WTC11 (cell line): ENCODE data around the gene CRELD2.

Experiments used
- CTCF ChIP-seq: fragments of 200-600 bp; IDR thresholded peaks from 2 replicates; pipeline ENCODE4 v1.8.0; 2022; ENCODE audit warnings: antibody characterized with exemption
- E2F1 ChIP-seq: sonication (generic); formaldehyde crosslinking; IDR thresholded peaks from 2 replicates; pipeline ENCODE4 v1.8.0; 2022; ENCODE audit warnings: mild to moderate bottlenecking, missing genetic modification reagents
- GTF2I ChIP-seq: fragments of 250-450 bp; sonication (Bioruptor Pico); conservative IDR thresholded peaks from 2 replicates; pipeline ENCODE4 v1.4.0; 2021; ENCODE audit warnings: mild to moderate bottlenecking
- HMGA2 ChIP-seq: fragments of 250-450 bp; sonication (Bioruptor Pico); IDR thresholded peaks from 2 replicates; pipeline ENCODE4 v1.4.0; 2021; ENCODE audit warnings: mild to moderate bottlenecking, moderate library complexity
- NR1H2 ChIP-seq: sonication (generic); formaldehyde crosslinking; IDR thresholded peaks from 2 replicates; pipeline ENCODE4 v1.9.0; 2021; ENCODE audit warnings: mild to moderate bottlenecking, moderate library complexity, missing genetic modification reagents
- ZBTB21 ChIP-seq: sonication (generic); formaldehyde crosslinking; IDR thresholded peaks from 2 replicates; pipeline ENCODE4 v1.8.1; 2023; ENCODE audit warnings: mild to moderate bottlenecking, missing genetic modification reagents, borderline replicate concordance
- ZNF532 ChIP-seq: fragments of 250-450 bp; sonication (Bioruptor Pico); IDR thresholded peaks from 2 replicates; pipeline ENCODE4 v1.9.0; 2021; ENCODE audit warnings: mild to moderate bottlenecking, borderline replicate concordance
- TF ChIP-seq, protein P1 (sequence below): fragments of 250-450 bp; sonication (Bioruptor Pico); IDR thresholded peaks from 2 replicates; pipeline ENCODE4 v1.9.0; 2021; ENCODE audit warnings: mild to moderate bottlenecking
- TF ChIP-seq, protein P2 (sequence below): sonication (generic); formaldehyde crosslinking; IDR thresholded peaks from 2 replicates; pipeline ENCODE4 v1.8.1; 2023; ENCODE audit warnings: mild to moderate bottlenecking, moderate library complexity, missing genetic modification reagents

DNA sequence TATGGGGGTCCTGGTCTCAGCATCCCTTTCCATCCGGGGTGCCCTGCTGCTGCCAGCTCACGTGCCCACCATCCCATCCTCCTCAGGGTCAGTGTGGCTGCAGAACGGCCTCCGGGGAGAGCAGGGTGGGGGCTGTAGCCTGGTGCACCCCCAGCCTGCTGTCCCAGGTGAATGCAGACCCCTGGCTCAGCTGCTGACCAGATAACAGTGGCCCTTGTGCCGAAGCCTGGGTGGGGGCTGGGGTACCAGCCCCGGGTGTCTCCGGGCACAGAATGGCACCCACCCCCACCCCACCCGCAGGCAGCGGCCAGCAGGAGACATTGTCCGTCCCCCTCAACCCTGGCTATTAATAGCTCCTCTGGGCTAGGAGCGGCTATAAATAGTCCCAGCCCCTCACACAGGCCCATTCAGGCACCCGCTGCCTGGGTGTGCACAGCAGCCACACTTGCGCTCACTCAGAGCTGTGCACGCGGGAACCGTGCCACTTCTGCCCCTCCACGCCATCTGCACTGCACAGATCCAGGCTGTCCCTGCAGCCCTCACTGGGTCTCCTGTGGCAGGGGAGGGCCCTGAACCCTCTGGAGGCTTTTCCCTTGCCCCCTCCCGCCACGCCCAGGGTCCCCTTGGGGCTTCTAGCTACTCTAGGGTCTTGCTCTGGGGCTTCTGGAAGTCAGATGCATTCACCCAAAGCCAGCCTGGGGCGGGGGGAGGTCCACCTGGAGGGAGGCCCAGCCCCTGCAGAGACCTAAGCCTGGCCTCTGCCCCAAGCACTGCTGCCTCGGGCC lies 18.7 kb downstream of the CRELD2 start:
- no peak for TF ChIP-seq ZNF532
- TF ChIP-seq ZBTB21 (CRISPR knock-in tag): no peak
- TF ChIP-seq CTCF: no peak
- TF ChIP-seq, protein P1, sequence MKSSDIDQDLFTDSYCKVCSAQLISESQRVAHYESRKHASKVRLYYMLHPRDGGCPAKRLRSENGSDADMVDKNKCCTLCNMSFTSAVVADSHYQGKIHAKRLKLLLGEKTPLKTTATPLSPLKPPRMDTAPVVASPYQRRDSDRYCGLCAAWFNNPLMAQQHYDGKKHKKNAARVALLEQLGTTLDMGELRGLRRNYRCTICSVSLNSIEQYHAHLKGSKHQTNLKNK (CRISPR knock-in tag): no peak
- no peak for TF ChIP-seq GTF2I (CRISPR knock-in tag)
- no peak for TF ChIP-seq E2F1 (CRISPR knock-in tag)
- TF ChIP-seq, protein P2, sequence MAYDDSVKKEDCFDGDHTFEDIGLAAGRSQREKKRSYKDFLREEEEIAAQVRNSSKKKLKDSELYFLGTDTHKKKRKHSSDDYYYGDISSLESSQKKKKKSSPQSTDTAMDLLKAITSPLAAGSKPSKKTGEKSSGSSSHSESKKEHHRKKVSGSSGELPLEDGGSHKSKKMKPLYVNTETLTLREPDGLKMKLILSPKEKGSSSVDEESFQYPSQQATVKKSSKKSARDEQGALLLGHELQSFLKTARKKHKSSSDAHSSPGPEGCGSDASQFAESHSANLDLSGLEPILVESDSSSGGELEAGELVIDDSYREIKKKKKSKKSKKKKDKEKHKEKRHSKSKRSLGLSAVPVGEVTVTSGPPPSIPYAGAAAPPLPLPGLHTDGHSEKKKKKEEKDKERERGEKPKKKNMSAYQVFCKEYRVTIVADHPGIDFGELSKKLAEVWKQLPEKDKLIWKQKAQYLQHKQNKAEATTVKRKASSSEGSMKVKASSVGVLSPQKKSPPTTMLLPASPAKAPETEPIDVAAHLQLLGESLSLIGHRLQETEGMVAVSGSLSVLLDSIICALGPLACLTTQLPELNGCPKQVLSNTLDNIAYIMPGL (CRISPR knock-in tag): no peak
- TF ChIP-seq NR1H2 (CRISPR knock-in tag): no peak
- no peak for TF ChIP-seq HMGA2
